Stimulated activated naive CD8-positive, alpha-beta T cell treated with anti-CD3 and anti-CD28 coated beads, Interleukin-15, amount 100 ng/mL, for 72 hours (primary cell): Measurements from ENCODE around the gene ASIC3.
A peak's percentile ranks its signal among the peaks of the same experiment; 100 is the strongest.
"Not testable (repeated sequence)": the region's sequence is repeated elsewhere in the genome, so short reads cannot be mapped to it uniquely, and the experiment has no call there.

Experiments used
- ATAC-seq: fragments of 150-1000 bp; cut with Tn5 transposase; 2 replicates; pipeline ENCODE4 v1.10.0; 2021; ENCODE audit warnings: mild to moderate bottlenecking, moderate library complexity
- DNase-seq, 2 donors: peaks; one replicate each; pipeline ENCODE4 v3.0.0; 2021 to 2022
- H3K27ac Mint-ChIP-seq, 2 donors: one replicate each; pipeline ENCODE4 v1.8.0; 2022; ENCODE audit warnings: mild to moderate bottlenecking in 2 of 2, mixed read lengths in 2 of 2, moderate library complexity in 2 of 2
- H3K27me3 Mint-ChIP-seq: one replicate; pipeline ENCODE4 v1.8.0; 2022; ENCODE audit warnings: mixed read lengths
- H3K4me1 Mint-ChIP-seq: one replicate; pipeline ENCODE4 v1.8.0; 2022; ENCODE audit warnings: mild to moderate bottlenecking, mixed read lengths
- H3K4me3 Mint-ChIP-seq, 2 donors: one replicate each; pipeline ENCODE4 v1.8.0; 2022; ENCODE audit warnings: mild to moderate bottlenecking in 2 of 2, mixed read lengths in 2 of 2, moderate library complexity in 1 of 2
- H3K9me3 Mint-ChIP-seq, 2 donors: one replicate each; pipeline ENCODE4 v1.8.0; 2022; ENCODE audit warnings: mixed read lengths in 2 of 2

Gene ASIC3

DNA sequence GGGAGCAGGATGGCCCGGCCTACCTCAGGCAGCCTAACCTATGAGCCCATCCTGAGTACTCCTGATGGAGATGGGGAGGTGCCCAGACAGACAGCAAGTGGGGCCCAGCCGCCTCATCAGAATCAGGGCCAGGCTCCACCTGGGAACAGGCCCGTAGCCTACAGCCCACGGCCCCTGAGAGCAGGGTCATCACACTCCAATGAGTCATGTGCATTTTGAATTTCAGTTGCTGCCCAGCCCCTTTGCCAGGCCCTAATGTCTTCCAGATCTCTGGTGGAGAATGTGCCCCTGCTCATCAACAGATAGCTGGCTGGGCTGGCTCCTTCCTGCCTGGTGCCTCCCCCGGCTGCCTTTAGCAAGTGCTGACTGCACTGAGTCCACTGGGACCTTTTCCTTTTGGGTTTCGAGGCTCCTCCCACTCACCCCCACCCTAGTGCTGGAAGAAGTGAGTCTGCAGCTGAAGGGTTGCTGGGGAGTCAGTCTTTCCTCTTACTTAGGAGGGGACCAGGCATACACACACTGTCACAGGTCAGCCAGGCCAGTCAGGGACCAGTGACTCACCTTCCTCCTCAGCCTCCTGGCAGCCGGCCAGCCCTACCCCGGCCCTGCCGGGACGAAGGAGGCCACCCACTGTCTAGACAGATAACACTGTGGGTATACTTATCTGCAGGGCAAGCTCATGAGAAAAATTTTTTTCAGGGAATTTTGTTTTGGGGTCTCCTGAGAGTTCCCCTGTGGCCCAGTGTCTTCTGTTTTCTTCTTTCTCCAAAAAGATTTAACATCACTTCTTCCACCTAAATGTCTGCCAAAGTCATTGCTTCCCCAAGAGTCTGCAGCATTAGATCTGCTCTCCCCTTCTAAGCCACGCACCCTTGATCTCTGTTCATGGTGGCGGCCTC lies 9.1 kb upstream of the ASIC3 start:
- ATAC-seq (peak; percentile 85), DNase-seq (peak; percentile 61 to 74)
- Mint-ChIP-seq H3K9me3 (no peaks in the 10 kb centered on the region), H3K27me3 (no peaks in the 10 kb centered on the region), H3K4me1 (peaks cover 22% of the 10 kb centered on the region), H3K4me3 (peak overlapping the region; percentile 2 to 59), H3K27ac (peak overlapping the region; percentile 38 to 94)

DNA sequence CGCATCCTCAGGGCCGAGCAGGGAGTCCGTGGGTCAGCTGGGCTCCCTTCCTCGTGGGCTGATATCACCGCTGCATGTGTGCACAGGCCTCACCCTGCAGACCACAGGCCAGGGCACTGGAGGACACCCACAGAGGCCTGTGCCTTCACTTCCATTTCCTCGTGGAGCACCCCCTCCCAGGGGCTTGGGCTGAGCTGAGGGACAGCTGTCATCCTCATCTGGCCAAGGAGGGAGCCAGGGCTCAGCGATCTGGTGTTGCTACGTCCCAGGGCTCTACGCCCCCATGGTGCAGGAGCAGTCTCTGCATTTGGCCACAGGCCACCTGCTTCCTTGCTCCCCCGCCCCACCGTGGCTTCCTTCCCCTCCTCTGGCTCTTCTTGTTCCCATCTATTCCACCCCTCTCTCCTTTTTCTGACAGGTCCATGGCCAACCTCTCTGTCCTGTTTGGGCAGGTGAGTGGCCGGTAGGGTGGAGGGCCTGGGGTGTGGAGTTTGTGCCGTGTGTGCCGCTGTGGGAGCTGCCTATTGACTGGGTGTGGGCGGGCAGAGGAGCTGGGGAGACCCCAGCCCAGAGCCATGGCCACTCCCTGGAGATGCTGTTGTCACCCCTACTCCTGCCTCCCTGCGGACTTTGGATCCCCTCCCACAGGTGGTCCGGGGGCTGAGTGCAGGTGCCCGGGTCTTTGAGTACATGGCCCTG lies 8.3 kb upstream of the ASIC3 start:
- Mint-ChIP-seq H3K4me1 (peaks cover 22% of the 10 kb centered on the region), H3K9me3 (no peaks in the 10 kb centered on the region), H3K4me3 (no peak overlapping the region), H3K27me3 (no peaks in the 10 kb centered on the region), H3K27ac (peak overlapping the region in 1 of 2 donors; percentile 42)
- no peak for DNase-seq
- ATAC-seq = no peak

DNA sequence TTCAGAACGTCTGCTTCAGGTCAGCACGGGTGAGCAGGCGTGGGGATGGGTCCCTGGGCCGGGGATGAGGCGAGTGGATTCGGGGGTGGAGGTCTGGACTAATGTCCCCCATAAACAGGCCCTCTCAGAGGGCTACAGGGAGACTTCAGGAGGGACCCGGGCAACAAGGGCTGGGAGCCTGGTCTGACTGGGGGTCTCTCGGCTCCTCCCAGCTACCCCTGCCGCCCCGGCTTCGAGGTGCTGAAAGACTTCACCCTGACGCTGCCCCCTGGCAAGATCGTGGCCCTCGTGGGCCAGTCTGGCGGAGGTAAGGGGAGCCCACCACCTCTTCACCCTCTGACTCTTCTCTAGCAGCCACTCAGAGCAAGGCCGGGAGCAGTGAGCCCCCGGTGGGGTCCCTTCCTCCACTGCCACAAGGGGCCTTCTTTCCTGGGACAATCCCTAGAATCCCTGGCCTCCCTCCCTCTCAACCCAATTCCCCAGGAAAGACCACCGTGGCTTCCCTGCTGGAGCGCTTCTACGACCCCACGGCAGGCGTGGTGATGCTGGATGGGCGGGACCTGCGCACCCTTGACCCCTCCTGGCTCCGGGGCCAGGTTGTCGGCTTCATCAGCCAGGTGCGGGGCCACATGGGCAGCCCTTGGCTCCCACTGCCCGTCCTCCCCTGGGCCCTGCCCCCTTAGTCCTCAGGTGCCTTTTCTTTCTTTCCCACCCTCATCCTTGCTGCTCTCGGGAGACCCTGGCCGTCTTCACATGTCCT lies 7.5 kb upstream of the ASIC3 start:
- no peak overlapping the region for H3K4me3 Mint-ChIP-seq
- H3K9me3 Mint-ChIP-seq = no peaks in the 10 kb centered on the region
- no peak for DNase-seq
- no peaks in the 10 kb centered on the region for H3K27me3 Mint-ChIP-seq
- peaks cover 22% of the 10 kb centered on the region for H3K4me1 Mint-ChIP-seq
- ATAC-seq = no peak
- H3K27ac Mint-ChIP-seq = peak overlapping the region in 1 of 2 donors; percentile 42

DNA sequence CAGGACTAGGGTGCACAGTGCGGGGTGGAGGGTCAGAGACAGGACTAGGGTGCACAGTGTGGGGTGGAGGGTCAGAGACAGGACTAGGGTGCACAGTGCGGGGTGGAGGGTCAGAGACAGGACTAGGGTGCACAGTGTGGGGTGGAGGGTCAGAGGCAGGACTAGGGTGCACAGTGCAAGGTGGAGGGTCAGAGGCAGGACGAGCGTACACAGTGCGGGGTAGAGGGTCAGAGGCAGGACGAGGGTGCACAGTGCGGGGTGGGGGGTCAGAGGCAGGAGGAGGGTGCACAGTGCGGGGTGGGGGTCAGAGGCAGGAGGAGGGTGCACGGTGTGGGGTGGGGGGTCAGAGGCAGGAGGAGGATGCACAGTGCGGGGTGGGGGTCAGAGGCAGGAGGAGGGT lies 4.9 kb upstream of the ASIC3 start:
- DNase-seq, H3K9me3 Mint-ChIP-seq, H3K27ac Mint-ChIP-seq, H3K4me3 Mint-ChIP-seq, H3K27me3 Mint-ChIP-seq: not testable (repeated sequence)
- peaks cover 24% of the 10 kb centered on the region for H3K4me1 Mint-ChIP-seq
- peak; percentile 44 for ATAC-seq

DNA sequence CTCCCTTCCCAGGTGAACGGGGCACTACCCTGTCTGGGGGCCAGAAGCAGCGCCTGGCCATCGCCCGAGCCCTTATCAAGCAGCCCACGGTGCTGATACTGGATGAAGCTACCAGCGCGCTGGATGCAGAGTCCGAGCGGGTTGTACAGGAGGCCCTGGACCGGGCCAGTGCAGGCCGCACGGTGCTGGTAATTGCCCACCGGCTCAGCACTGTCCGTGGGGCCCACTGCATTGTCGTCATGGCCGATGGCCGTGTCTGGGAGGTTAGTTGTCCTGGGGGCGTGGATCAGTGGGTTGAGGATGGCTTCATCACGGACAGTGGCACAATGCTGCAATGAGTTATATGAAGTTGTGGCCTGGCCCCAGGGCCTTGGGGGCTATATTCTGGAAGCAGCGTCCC lies 4.4 kb upstream of the ASIC3 start:
- H3K27me3 Mint-ChIP-seq = no peaks in the 10 kb centered on the region
- H3K27ac Mint-ChIP-seq = no peak overlapping the region
- no peaks in the 10 kb centered on the region for H3K9me3 Mint-ChIP-seq
- ATAC-seq = no peak
- no peak overlapping the region for H3K4me3 Mint-ChIP-seq
- peaks cover 19% of the 10 kb centered on the region for H3K4me1 Mint-ChIP-seq
- DNase-seq = no peak

DNA sequence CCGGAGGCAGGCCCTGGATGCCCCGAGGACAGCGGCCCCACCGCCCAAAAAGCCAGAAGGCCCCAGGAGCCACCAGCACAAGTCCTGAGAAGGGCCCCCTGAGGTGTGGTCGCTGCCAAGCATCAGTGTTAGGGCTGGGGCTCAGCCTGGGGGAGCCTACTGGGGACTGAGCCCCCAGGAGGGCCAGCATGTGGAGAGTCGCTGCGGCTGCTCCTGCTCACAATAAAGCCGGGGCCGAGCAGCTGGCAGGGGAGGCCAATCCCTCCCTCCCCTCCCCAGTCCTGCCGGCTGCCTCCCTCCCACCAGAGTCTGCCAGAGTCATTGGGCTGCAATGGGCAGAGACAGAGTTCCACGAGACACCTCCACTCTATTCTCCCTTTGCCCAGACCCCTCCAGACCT lies 3.1 kb upstream of the ASIC3 start:
- Mint-ChIP-seq H3K27me3 (peaks cover 6% of the 10 kb centered on the region), H3K27ac (peak overlapping the region in 1 of 2 donors; percentile 34), H3K4me3 (no peak overlapping the region), H3K4me1 (peaks cover 6% of the 10 kb centered on the region), H3K9me3 (no peaks in the 10 kb centered on the region)
- DNase-seq (no peak), ATAC-seq (no peak)

DNA sequence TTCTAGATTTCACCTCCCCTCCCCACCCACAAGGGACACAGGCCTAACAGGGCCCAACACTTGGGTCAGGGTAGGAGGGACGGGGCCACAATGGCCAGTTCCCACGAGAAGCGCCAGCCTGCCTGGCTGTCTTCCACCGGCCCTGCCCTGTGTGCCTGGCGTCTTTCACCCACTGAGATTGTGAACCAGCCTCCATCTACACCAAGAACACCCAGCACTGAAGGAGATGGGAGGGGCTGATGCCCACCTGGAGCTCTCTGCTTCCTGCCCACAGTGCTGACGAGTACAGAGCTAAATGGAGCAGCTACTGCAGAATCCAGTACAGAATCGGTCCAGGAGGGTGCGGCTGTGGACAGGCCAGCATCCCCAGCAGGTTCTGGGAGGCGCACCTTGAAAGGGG lies 2.4 kb upstream of the ASIC3 start:
- Mint-ChIP-seq H3K4me3 (no peak overlapping the region), H3K9me3 (no peaks in the 10 kb centered on the region), H3K27ac (no peak overlapping the region), H3K27me3 (peaks cover 10% of the 10 kb centered on the region), H3K4me1 (peaks cover 5% of the 10 kb centered on the region)
- DNase-seq (no peak), ATAC-seq (no peak)

DNA sequence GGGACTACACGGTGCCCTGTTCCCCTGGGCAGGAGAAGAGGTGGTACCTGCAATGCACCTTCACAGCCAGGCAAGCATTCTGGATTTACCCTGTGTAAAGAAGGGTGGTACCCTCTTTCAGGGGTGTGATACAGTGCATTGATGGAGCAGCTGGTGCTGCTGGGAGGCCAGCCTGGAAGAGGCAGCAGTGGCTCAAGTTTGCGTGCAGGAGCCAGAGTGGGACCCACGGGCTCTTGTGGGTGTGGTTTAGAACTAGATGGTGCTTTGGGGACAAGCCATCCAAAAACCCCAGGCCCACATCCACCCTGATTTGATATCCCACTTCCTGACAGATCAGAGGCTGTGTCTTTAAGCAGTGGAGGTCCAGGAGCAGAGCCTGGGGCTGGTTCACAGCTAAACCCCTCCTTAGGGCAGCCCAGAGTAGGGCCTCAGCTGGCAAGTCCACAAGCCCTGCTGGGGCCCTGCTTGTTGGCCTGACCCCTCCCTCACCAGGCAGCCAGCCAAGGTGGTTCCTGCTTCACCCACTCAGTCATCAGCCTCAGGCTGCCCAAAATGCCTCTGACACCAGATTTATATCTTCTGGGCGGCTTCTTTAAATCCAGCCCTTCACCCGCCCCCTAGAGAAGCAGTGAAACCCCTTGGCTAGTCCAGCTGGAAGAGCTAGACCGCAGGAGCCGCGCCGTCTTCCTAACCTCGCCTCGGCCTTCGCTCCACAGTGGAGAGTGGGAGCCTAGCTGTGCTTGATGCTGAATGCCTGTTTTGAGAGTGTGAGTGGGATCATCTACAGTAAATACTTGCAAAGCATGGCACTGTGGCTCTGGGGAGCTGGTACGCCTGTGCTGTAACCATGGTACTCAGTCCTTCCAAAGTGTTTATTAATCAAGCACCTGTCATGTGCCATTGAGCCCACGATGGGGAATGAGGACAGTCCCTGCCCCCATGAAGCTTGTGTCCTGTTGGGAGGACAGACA lies 1.4 kb upstream of the ASIC3 start:
- ATAC-seq = no peak
- H3K4me3 Mint-ChIP-seq = no peak overlapping the region
- no peak overlapping the region for H3K27ac Mint-ChIP-seq
- H3K9me3 Mint-ChIP-seq = no peaks in the 10 kb centered on the region
- DNase-seq = no peak
- peaks cover 10% of the 10 kb centered on the region for H3K27me3 Mint-ChIP-seq
- H3K4me1 Mint-ChIP-seq = peaks cover 10% of the 10 kb centered on the region

DNA sequence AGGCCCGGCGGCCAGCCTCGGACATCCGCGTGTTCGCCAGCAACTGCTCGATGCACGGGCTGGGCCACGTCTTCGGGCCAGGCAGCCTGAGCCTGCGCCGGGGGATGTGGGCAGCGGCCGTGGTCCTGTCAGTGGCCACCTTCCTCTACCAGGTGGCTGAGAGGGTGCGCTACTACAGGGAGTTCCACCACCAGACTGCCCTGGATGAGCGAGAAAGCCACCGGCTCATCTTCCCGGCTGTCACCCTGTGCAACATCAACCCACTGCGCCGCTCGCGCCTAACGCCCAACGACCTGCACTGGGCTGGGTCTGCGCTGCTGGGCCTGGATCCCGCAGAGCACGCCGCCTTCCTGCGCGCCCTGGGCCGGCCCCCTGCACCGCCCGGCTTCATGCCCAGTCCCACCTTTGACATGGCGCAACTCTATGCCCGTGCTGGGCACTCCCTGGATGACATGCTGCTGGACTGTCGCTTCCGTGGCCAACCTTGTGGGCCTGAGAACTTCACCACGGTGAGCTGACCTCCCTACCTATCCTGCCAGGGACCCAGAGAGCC lies 656 bp downstream of the ASIC3 start:
- Mint-ChIP-seq H3K27me3 (peaks cover 10% of the 10 kb centered on the region), H3K9me3 (no peaks in the 10 kb centered on the region), H3K4me3 (no peak overlapping the region), H3K27ac (no peak overlapping the region), H3K4me1 (peaks cover 11% of the 10 kb centered on the region)
- DNase-seq (no peak), ATAC-seq (no peak)

DNA sequence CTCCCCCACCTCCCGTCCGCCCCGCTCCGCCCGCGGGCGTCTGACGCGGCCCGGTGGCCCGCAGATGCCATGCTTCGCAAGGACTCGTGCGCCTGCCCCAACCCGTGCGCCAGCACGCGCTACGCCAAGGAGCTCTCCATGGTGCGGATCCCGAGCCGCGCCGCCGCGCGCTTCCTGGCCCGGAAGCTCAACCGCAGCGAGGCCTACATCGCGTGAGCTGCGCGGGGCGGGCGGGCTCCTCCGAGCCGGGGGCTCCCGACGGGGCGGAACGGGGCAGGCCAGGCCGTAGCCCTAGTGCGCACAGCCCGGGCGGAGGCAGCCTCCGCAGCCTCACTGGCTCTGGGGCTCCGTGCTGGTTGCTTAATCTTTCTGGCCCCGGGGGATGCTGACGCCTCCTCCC lies 2.8 kb downstream of the ASIC3 start:
- peak; percentile 37 to 46 for DNase-seq
- peaks cover 10% of the 10 kb centered on the region for H3K27me3 Mint-ChIP-seq
- H3K4me3 Mint-ChIP-seq = no peak overlapping the region
- no peak overlapping the region for H3K27ac Mint-ChIP-seq
- H3K4me1 Mint-ChIP-seq = peaks cover 11% of the 10 kb centered on the region
- no peaks in the 10 kb centered on the region for H3K9me3 Mint-ChIP-seq
- ATAC-seq = peak; percentile 59

DNA sequence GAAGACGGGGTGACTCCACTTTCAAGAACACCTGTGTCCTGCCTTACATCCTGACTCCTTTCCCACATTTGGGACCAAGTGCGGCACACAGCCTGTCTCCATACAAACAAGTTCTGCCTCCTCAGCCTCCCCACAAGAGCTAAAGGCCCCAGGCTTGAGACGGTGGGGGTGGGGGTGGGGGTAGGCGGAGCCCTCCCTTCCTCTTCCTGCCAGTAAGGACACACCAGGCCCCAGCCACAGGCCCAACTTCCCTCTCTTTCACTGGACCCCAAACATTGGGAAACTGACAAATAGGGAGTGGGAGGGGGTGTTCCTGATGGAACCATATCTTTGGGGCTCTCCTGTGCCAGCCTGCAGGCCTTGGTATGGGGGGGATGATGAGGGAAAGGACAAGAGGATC lies 4.8 kb downstream of the ASIC3 start:
- ATAC-seq (no peak), DNase-seq (no peak)
- no peak overlapping the region for H3K27ac Mint-ChIP-seq
- H3K27me3 Mint-ChIP-seq = peaks cover 10% of the 10 kb centered on the region
- H3K4me1 Mint-ChIP-seq = peaks cover 20% of the 10 kb centered on the region
- H3K9me3 Mint-ChIP-seq = no peaks in the 10 kb centered on the region
- no peak overlapping the region for H3K4me3 Mint-ChIP-seq

DNA sequence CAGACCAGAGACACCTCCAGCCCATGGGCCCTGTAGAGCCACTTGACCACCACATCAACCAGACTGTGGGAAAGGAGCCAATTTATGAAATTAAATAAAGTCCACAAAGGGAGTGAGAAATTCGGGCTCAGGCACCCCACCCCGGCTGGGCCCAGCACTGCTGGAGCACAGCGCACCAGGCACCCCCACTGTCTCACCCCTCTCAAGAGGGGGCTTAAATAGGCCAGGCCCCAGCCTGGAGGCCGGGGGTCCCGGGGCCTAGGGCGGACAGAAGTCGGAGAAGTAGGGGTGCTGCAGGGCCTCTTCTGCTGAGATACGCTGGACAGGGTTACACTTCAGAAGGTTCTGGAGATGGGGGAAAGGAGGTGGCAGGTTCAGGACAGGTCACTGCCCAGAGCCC lies 5.4 kb downstream of the ASIC3 start:
- DNase-seq = no peak
- ATAC-seq = no peak
- Mint-ChIP-seq H3K4me3 (no peak overlapping the region), H3K27ac (no peak overlapping the region), H3K4me1 (peaks cover 25% of the 10 kb centered on the region), H3K27me3 (peaks cover 10% of the 10 kb centered on the region), H3K9me3 (no peaks in the 10 kb centered on the region)

DNA sequence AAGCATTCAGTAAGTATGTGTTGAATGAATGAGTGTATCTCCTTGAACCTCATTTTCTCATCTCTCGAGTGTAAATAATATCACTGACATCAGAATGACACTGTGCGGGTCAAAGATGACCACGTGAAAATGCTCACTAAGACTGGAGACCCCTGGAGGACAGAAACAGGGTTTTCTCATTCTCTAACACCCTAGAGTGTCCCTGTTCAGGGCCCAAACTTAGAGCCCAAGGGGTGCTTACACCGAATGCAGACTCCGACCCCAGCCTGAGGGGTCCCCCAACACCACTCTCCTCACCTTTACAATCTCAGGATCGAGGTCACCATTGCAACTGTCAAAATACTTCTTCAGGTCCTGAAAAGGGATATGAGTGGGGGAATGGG lies 7.9 kb downstream of the ASIC3 start:
- H3K4me1 Mint-ChIP-seq = peaks cover 46% of the 10 kb centered on the region
- DNase-seq (no peak), ATAC-seq (no peak)
- H3K4me3 Mint-ChIP-seq = peak overlapping the region; percentile 97 to 99
- no peak overlapping the region for H3K27ac Mint-ChIP-seq
- no peaks in the 10 kb centered on the region for H3K9me3 Mint-ChIP-seq
- no peaks in the 10 kb centered on the region for H3K27me3 Mint-ChIP-seq

DNA sequence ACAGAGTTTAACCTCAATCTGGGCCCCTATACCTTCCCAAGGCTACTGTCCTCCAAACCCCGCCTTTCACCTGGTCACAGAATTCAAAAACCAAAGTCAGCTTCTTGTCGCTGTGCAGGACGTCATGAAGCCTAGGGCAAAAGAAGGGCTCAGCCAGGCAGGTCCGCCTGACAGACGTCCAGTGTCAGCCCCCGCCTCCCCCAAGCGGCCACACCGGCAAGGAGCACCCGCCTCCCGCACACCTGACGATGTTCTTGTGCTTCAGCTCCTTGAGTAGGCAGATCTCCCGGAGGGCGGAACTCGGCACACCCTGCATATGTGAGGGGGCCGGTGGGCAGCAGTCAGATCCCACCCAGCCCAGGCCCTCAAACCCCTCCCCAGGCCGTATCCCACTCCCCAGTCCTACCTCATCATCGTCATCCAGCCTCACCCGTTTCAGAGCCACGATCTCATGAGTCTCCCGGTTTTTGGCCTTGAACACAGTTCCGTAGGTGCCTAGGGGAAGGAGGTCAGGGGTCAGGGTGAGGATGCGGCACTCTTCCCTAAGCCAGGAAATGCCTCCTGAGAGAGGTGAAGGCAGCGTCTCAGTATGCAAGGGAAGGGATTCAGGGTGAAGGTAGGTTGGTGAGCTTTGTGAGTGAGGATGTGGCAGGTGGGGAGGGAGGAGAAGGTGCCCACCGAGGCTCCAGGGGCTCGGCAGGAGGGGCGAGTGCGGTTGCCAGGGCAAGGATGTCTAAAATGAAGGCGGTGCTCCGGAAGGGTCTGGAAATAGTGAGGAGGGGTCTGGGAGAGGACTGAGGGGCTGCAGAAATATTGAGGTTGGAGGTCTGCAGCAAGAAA lies 8.6 kb downstream of the ASIC3 start:
- DNase-seq (no peak), ATAC-seq (no peak)
- H3K4me1 Mint-ChIP-seq = peaks cover 48% of the 10 kb centered on the region
- peak overlapping the region; percentile 49 to 75 for H3K27ac Mint-ChIP-seq
- no peaks in the 10 kb centered on the region for H3K9me3 Mint-ChIP-seq
- H3K27me3 Mint-ChIP-seq = no peaks in the 10 kb centered on the region
- H3K4me3 Mint-ChIP-seq = peak overlapping the region; percentile 97 to 99
